Measurements from ENCODE around the gene SLAMF7.
A peak's percentile ranks its signal among the peaks of the same experiment; 100 is the strongest.
"Not testable (repeated sequence)": the region's sequence is repeated elsewhere in the genome, so short reads cannot be mapped to it uniquely, and the experiment has no call there.

The SLAMF7 gene

DNA sequence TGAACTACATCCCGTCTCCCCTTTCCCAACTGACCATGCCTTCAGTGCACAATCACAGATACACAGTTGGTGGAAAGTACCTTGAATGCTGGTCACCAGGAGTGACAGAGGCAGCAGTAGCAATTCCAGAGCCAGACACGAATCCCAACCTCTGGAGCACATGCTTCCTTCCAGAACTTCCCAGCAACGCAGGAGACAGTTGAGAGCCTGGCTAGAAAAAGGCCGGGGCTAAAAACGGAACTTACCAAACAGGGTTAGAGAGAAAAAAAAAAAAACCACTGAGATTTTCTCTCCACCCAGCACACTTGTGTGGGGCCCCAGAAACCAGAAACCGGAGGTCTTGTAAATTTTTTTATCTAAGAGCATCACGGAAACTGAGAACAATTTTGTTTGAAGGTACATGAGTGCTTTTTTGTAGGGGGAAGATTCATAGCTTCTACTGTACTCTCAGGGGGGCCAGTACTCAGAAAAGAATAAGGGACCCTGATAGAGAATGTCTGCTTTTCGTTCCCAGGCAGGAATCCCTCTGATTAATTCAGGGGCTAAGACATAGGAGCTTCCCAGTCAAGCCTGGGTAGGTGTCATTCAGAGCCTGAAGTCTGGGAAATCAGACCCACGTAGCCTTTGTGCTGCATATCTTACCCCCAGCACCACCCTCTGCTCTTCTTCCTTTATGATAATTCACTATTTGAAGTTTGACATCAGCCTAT is 27.3 kb upstream of the SLAMF7 start, which contains the start of gene CD48:
TSS of gene CD48 (minus strand) at position 221 of the 710 bp plus-strand sequence. CDS start at position 162, 59 bp downstream.
- TF ChIP-seq, protein P1, sequence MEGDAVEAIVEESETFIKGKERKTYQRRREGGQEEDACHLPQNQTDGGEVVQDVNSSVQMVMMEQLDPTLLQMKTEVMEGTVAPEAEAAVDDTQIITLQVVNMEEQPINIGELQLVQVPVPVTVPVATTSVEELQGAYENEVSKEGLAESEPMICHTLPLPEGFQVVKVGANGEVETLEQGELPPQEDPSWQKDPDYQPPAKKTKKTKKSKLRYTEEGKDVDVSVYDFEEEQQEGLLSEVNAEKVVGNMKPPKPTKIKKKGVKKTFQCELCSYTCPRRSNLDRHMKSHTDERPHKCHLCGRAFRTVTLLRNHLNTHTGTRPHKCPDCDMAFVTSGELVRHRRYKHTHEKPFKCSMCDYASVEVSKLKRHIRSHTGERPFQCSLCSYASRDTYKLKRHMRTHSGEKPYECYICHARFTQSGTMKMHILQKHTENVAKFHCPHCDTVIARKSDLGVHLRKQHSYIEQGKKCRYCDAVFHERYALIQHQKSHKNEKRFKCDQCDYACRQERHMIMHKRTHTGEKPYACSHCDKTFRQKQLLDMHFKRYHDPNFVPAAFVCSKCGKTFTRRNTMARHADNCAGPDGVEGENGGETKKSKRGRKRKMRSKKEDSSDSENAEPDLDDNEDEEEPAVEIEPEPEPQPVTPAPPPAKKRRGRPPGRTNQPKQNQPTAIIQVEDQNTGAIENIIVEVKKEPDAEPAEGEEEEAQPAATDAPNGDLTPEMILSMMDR (IDR thresholded peaks at IDR 0.05; ENCODE audit: borderline replicate concordance, insufficient read depth, low read depth, low read length): no peak
- H3K4me3 ChIP-seq (ENCODE audit: low read depth, low read length): peak within 1 kb of the TSS; percentile 70

DNA sequence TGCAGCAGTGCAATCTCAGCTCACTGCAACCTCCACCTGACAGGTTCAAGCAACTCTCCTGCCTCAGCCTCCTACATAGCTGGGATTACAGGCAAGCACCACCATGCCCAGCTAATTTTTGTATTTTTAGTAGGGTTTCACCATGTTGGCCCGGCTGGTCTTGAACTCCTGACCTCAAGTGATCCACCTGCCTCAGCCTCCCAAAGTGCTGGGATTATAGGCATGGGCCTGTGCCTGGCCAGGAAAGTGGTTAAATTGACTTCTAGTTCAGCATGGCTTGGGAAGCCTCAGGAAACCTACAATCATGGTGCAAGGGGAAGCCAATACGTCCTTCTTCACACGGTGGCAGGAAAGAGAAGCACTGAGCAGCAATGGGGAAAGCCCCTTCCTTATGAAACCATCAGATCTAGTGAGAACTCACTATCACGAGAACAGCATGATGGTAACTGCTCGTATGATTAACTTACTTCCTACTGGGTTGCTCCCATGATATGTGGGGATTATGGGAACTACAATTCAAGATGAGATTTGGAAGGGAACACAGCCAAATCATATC is 26.4 kb upstream of the SLAMF7 start:
- not testable (repeated sequence) for H3K4me3 ChIP-seq (ENCODE audit: low read depth, low read length)

DNA sequence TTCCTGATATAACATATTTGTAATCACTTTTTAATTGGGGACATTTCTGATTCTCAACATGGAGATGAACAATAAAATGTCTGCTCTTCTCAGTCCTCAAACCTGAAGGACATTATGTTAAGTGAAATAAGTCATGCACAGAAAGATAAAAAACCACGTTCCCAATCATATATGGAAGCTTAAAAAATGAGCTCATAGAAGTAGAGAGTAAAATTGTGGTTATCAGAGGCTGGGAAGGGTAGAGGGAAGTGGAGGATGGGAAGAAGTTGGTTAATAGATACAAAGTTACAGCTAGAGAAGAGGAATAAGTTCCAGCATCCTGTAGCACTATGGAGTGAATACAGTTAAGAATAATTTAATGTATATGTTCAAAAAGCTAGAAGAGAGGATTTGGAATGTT is 25.9 kb upstream of the SLAMF7 start:
- no peak overlapping the region for H3K4me3 ChIP-seq (ENCODE audit: low read depth, low read length)
- TF ChIP-seq, protein P1 (IDR thresholded peaks at IDR 0.05; ENCODE audit: borderline replicate concordance, insufficient read depth, low read depth, low read length): no peak

DNA sequence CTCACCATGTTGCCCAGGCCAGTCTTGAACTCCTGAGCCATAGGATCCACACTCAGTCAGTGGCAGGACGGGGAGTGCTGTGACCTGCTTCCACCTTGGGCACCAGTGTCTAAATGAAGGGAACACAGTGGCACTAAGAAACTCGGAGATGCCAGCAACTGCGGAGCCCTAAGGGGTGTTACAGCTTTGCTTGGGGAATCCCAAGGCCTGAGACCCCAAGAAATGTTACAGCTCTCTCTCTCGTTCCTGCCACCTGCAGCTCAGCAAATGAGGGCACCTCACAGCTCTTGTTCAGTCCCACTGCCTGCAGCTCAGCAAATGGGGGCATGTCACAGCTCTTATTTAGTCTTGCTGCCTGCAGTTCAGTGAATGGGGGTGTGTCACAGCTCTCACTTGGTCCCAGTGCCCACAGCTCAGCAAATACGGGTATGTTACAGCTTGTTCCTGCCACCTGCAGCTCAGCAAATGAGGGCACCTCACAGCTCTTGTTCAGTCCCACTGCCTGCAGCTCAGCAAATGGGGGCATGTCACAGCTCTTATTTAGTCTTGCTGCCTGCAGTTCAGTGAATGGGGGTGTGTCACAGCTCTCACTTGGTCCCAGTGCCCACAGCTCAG is 24.9 kb upstream of the SLAMF7 start:
- H3K4me3 ChIP-seq (ENCODE audit: low read depth, low read length): not testable (repeated sequence)

DNA sequence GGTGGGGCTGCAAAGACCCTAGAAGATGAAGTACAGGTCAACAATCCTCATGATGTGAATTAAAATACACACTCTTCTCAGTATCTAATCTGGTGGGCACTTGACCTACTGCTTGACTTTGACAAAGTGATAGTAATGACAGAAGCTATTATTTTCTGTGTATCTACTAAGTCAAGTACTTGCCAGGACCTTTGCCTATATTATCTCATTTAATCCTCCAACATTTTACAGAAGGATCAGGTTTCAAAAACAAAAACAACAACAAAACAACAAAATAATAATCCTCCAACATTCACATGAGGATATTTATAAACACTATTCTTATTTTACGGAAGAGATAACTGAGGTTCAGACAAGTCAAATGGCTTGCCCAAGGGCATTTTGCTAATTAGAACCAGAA is 23.0 kb upstream of the SLAMF7 start:
- no peak overlapping the region for H3K4me3 ChIP-seq (ENCODE audit: low read depth, low read length)
- TF ChIP-seq, protein P1 (IDR thresholded peaks at IDR 0.05; ENCODE audit: borderline replicate concordance, insufficient read depth, low read depth, low read length): no peak

DNA sequence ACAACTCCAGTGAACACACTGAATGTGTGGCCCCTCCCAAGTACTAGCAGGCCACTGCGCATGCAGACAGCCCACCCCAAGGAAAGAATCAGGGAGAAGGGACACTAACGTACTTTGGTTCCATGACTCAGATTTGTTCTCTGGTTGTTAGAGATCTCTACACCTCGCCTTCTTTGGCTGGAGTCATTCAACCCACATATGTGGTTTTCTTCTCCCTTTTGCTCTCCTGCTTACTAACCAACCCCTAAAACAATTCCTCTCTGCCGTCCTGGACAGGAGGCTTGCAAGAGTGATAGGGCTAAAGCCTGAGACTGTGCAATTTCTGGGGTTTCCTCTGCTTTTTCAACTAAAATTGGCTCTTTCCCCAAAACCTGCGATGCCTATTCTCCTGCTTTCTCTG is 21.7 kb upstream of the SLAMF7 start:
- no peak overlapping the region for H3K4me3 ChIP-seq (ENCODE audit: low read depth, low read length)
- TF ChIP-seq, protein P1 (IDR thresholded peaks at IDR 0.05; ENCODE audit: borderline replicate concordance, insufficient read depth, low read depth, low read length): no peak

DNA sequence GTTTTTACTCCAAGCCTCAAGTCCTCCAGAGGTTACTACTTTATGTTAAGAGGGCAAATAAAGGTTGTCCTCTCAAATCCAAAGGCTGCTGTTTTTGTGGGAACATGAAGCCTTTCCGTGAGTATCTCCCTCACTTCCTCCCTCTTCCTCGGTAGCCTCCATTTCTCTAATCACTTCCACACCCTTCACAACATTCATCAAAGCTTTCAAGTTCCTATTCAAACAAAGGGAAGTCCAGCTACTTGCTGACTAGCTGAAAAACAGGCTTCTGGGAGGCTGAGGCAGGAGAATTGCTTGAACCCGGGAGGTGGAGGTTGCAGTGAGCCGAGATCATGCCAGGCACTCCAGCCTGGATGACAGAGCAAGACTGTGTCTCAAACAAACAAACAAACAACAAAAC is 20.8 kb upstream of the SLAMF7 start:
- no peak overlapping the region for H3K4me3 ChIP-seq (ENCODE audit: low read depth, low read length)
- TF ChIP-seq, protein P1 (IDR thresholded peaks at IDR 0.05; ENCODE audit: borderline replicate concordance, insufficient read depth, low read depth, low read length): no peak

Data from GM12875 (cell line).